HG02840 (cell line): ENCODE measurements around the gene NAA25.
"Not testable (repeated sequence)": the region's sequence is repeated elsewhere in the genome, so short reads cannot be mapped to it uniquely, and the experiment has no call there.

Source experiments
- ATAC-seq: cut with Tn5 transposase; IDR thresholded peaks from one replicate; pipeline ENCODE4 v1.9.1; 2021; ENCODE audit warnings: mild to moderate bottlenecking, moderate library complexity, moderate number of reproducible peaks; ENCODE audit not compliant: unreplicated experiment, low FRiP score

The NAA25 gene

GRCh38 chr12:112011685-112012084, 96.9 kb downstream of the NAA25 start:
- ATAC-seq = no peak

DNA sequence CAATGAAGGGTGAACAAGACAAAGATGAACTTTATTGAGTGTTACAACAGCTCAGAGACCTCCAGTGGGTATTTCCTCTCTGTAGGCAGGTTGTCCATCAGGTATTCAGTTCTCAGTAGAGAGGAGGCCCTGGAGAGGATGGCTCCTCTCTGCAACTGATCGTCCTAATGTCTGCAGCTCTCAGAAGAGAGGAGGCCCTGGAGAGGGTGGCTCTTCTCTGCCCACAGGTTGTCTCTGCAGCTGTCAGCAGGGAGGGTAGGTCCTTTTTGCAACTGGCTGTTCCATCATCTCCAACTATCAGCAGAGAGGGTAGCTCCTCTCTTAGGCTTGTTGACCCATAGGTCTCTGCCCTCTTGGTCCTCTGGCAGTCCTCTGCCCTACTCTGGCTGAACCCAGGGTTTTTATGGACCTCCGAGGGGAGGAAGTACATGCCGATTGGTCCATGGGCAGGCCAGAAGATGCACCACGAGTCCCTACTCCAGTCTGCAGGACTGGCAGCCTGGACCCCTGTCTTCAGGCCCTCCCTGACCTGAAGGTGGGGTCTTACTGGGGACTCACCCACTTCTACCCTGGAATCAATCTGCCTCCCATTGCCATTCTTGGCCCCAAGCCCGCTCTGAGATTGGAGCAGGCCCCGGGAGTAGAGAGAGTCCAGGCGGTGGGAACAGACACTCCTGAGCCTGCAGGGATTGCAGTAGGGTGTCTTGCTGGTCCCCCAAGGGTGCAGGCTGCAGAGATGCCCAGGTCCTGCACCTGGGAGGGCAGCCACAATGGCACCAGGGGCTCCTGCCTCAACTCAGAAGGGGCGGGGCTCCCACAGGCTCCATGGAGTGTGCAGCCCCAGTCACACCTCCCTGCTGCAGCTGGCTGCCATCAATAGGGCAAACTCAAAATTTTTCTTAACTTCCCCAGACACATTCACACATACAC, 97.9 kb downstream of the NAA25 start:
- no peak for ATAC-seq

DNA sequence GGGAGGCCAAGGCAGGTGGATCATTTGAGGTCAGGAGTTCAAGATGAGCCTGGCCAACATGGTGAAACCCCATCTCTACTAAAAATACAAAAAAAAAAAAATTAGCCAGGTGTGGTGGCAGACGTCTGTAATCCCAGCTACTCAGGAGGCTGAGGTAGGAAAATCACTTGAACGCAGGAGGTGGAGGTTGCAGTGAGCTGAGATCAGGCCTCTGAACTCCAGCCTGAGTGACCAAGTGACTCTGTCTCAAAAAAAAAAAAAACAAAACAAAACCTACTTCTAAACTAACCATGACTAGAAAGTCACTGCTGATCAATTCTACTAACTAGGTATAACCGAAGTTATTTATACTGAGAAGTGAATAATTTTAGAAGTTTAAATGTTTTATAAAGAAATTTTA, 99.0 kb downstream of the NAA25 start:
- not testable (repeated sequence) for ATAC-seq

- no peak for ATAC-seq
Measured at GRCh38 chr12:112008918-112009317, 99.7 kb downstream of the NAA25 start.

- ATAC-seq = no peak
Measured at GRCh38 chr12:112007945-112008344, 100.6 kb downstream of the NAA25 start.

DNA sequence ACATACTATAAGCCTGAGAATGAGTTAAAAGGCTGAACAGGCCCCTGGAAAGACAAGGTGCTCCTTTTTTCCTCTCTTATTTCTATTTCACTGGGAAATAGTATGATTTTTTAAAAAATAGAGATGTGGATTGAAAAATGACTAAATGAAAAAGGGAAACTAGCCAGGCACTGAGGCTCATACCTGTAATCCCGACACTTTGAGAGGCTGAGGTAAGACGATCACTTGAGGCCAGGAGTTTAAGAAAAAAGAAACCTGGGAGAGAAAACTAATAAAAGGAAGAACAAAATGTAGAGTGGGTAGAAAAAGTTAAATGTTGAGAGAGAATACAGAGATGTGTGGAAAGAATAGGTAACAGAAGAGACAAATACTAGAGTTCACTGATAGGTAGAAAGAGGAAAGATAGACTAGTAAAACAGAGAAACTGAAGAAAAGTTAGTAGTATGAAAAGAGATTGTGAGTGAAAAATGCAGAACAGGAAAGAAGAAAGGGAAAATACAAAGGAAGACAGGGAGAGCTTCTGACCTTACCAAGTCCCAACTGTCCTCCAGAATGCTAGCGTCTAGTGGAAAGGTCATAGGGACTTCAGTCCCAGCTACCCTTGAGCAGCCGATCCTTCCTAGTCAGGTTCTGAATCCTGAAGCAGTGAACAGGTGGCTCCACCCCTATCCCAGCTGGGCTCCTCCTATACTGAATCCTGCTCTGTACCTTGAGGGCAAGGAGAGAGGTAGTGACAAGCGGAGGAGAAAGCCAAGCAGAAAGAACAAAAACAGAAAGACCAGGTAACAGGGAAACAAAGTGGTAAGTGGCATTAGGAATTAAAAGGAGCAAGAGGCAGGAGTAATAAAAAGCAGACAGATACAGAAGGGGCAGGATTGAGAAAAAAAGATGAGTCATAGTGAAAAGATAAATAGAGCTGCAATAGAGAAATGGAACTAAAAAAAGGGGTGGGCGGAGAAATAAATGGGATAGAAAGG, 102.9 kb downstream of the NAA25 start:
- no peak for ATAC-seq

DNA sequence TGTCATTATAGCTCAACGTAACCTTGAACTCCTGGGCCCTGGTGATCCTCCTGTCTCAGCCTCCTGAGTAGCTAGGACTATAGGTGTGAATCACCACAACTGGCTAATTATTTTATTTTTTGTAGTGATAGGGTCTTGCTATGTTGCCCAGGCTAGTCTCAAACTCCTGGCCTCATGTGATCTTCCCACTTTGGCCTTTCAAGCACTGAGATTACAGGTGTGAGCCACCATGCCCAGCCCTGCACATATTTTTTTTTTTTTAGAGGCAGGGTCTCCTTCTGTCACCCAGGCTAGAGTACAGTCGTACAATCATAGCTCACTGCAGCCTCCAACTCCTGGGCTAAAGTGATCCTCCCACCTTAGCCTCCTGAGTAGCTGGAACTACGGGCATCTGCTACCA, 104.5 kb downstream of the NAA25 start:
- ATAC-seq = no peak

DNA sequence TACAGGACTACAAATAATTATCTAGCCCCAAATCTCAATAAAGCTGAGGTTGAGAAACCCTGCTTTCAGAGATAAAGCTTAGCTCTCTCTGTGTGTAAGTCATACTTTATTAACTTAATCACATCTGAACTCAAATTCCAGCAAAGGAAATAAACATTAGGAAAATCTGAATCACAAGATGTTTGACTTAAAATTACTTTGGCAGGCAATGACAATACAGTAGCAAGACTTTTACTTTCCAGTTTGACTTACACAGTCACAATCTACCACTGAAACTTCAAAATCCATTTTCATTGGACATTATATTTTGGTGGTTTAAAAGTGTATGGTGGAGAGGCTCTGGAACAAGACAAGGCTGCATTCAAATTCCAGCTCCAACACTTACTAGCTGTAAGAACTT, 107.0 kb downstream of the NAA25 start:
- no peak for ATAC-seq

DNA sequence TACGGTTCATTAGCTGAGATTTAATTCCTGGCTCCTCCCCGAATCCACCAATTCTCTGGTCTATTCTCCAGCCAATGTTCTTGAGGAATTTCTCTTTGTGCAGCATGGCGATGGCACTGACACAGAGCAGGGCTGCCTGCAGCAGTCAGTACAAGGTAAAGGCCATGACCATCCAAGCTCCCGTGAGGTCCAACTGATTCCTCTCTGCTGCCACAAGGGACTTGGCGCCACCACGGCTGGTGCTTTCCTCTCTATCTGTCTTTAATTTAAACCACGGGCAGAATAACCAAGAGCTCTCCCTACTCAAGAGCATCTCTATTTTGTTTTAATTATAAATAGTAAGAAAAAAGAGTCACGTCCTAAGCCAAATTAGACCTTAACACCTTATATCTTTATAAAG, 107.8 kb downstream of the NAA25 start:
- ATAC-seq = no peak

DNA sequence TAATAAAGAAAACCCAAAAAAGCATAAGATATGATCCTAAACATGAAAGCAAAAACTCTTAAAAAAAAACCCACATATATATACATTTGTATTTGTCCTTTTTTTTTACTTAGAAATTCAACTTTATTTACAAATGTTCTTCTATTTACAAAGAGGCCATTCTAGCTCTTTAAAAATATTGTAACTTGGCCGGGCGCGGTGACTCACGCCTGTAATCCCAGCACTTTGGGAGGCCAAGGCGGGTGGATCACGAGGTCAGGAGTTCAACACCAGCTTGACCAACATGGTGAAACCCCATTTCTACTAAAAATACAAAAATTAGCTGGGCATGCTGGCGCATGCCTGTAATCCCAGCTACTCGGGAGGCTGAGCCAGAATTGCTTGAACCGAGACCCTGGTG, 109.5 kb downstream of the NAA25 start:
- ATAC-seq = not testable (repeated sequence)

DNA sequence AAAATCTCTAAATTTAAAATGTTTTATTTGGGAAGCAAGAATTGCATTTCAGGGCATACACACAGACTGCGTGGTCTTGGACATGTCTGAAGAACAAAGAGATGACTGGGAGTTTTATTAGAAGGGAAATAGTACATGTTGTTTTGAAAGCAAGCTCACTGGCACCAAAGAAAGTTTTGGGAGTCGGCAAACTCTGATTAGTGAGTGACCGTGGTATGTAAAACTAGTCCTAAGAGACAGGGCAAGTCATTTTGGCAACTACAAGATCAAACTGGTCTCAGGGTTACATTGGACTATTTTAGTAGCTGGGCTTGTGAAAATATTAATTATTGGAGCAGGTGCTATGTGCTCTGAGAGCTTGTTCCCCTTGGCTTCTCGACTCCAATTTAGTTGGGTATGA, 110.6 kb downstream of the NAA25 start:
- no peak for ATAC-seq

GRCh38 chr12:111997300-111997699, 111.3 kb downstream of the NAA25 start:
- no peak for ATAC-seq

GRCh38 chr12:111995782-111996480, 112.7 kb downstream of the NAA25 start:
- ATAC-seq = no peak

DNA sequence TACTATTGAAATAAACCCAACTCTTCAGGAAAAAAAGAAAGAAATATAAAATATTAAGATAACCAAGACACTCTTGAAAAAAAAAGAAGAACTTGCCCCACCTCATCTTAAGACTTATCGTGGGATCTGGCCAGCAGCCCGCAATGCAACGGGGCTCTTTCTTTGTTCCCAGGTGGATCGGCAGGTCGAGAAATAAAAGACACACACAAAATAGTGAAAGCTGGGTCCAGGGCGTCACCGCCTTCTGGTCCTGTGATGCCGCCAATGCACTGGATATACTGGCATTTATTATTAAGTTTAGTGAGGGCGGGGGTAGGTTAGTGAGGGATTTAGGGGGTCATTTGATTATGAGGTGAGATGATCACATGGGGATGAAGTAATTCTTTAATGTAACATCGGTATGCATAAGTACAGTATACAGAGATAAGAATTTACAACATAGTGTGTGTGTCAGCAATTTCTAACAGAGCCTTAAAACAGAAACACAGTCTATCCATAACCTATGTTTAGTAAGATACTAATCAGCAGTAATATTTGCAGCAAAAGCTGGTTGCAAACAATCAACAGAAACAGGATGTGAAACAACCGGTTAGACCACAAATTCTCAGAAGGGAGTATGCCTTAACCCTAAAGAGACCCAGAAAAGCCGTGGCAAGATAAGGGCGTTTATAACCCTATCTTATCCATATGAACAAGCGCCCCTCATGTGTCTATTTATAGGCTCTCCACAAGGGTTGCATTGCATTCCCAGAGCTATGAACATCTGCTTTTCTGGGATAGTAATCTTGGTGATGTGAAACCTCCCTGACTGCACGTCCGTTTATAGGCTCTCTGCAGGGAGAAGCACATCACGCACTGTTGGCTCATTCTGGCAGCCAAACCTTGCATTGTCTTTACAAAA, 114.1 kb downstream of the NAA25 start:
- ATAC-seq = not testable (repeated sequence)

GRCh38 chr12:111993292-111994150, 115.1 kb downstream of the NAA25 start:
- no peak for ATAC-seq

- ATAC-seq = no peak
Measured at GRCh38 chr12:111992464-111992863, 116.1 kb downstream of the NAA25 start.

- ATAC-seq = no peak
Measured at GRCh38 chr12:111991946-111992345, 116.6 kb downstream of the NAA25 start.

DNA sequence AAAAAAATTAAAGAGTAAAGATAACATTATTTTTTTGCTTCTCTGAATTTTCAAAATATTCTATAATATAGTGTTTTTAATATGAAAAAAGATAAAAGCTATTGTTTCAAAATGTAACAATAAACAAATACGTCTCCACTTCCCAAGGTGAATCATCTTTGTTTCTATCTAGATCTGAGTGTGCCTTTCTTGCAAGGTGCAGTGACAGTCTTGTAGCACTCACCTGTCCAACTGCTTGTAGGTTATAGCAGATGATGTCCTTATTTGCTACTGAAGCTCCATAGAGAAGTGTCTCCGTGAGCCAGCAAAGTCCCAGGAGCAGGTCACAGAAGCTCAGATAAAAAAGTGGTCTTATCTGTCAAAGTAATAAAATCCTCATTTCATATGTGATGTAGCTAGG, 117.0 kb downstream of the NAA25 start:
- ATAC-seq = no peak

DNA sequence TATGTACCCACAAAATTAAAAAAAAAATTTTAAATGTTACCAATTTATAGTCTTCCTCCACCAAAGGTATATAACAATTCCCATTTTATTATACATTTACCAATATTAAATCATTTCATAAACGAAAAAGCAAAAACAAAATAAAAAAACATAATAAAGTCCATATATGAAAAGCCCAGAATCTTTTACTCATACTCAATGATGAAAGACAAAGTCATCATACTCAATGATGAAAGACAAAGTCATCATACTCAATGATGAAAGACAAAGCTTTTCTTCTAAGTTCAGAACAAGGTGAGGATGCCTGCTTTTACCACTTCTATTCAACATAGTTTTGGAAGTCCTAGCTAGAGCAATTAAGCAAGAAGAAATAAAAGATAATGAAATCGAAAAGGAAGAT, 123.8 kb downstream of the NAA25 start:
- ATAC-seq = no peak
